Measurements from ENCODE around the gene SHANK3.

GRCh38 chr22:50626314-50626849, 46.2 kb upstream of the SHANK3 start:
- TF ChIP-seq CTCF (IDR thresholded peaks at IDR 0.05) (no peak), POLR2A (IDR thresholded peaks at IDR 0.05) (no peak)
